Gastroesophageal sphincter (tissue), 3 donors: ENCODE data around the gene TMEM168.

Source experiments
- CTCF ChIP-seq, 4 experiments: fragments of 200-600 bp in 2 of 4; fragments of 450-650 bp in 2 of 4; sonication (generic) in 1 of 4; IDR thresholded peaks; one replicate each; pipeline ENCODE4 v1.5.1; 2017 to 2019; ENCODE audit warnings: antibody characterized with exemption in 4 of 4, mild to moderate bottlenecking in 2 of 4, moderate library complexity in 2 of 4
- POLR2A ChIP-seq, 2 donors: fragments of 450-650 bp; IDR thresholded peaks; one replicate each; pipeline ENCODE4 v1.6.1; 2017; ENCODE audit warnings: antibody characterized with exemption in 2 of 2, mild to moderate bottlenecking in 2 of 2, moderate library complexity in 1 of 2

DNA sequence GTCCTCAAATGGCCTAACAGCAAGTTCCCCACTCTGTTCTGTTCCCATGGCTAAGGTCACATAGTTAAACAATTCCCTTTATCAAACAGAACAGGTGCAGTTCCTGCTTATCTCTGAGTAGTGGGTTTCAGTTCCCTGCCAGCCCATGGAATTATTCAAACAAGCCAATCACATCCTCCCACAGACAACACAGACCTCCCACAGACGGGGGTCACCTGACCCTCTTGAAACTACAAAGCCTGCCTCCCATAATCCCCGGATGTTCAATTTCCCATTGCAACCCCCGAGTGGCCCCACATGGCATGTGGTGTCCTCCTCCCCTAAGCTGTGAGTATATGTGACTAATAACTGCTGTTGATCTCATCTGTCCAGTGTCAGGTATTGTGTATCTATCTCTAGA is 64.1 kb downstream of the TMEM168 start:
- no peak for TF ChIP-seq CTCF (IDR thresholded peaks at IDR 0.05)
- TF ChIP-seq POLR2A (IDR thresholded peaks at IDR 0.05), result no peak
